GM12874 (cell line): ENCODE data around the gene STK4.

Experiments
- TF ChIP-seq, protein P1 (sequence below): IDR thresholded peaks from 2 replicates; pipeline ENCODE4 v1.5.1; 2011; ENCODE audit warnings: low read depth, mild to moderate bottlenecking, control low read depth, low read length, moderate library complexity; ENCODE audit not compliant: insufficient read depth

Gene STK4

DNA sequence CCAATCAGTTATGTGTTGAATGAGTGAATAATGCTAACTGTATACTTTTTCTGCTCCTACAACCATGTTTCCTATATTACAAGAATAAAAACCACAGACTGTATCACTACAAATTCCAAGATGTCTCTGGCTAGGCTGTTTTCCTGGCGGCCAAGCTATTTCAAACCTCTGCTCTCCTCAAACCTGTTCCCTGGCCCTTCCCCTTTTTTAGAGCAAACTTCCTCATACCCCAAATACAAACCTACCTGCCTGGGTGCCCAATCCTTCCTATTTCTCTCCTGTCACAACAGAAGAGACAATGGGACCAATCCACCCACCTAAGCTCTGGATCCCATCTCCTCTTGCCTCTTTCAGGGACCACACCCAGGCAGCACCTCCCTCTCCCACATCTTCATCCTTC, 13.6 kb upstream of the STK4 start:
- TF ChIP-seq, protein P1, sequence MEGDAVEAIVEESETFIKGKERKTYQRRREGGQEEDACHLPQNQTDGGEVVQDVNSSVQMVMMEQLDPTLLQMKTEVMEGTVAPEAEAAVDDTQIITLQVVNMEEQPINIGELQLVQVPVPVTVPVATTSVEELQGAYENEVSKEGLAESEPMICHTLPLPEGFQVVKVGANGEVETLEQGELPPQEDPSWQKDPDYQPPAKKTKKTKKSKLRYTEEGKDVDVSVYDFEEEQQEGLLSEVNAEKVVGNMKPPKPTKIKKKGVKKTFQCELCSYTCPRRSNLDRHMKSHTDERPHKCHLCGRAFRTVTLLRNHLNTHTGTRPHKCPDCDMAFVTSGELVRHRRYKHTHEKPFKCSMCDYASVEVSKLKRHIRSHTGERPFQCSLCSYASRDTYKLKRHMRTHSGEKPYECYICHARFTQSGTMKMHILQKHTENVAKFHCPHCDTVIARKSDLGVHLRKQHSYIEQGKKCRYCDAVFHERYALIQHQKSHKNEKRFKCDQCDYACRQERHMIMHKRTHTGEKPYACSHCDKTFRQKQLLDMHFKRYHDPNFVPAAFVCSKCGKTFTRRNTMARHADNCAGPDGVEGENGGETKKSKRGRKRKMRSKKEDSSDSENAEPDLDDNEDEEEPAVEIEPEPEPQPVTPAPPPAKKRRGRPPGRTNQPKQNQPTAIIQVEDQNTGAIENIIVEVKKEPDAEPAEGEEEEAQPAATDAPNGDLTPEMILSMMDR = no peak

GRCh38 chr20:44954211-44954610, 12.1 kb upstream of the STK4 start:
- TF ChIP-seq, protein P1 = no peak

DNA sequence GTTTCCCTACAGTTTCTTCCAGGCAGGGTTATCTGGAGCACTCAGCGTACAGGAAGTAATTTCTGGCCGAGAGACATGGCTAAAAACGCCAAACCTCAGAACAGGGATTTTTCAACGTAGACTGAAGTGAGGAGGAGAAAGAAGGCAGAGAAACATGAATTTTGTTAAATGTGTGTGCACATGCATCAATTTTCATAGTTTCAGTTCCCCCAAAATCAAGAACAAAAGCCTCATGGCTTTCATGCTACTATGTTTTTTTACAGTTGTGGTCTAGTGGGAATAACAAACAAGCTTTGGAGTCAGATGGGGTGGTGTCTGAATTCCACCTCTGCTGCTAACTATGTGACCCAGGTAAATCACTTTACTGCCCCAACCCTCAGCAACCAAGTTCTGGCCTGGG, 11.0 kb upstream of the STK4 start:
- TF ChIP-seq, protein P1 = no peak

- TF ChIP-seq, protein P1 = no peak
These were observed 9.9 kb upstream of the STK4 start for GRCh38 chr20:44956410-44956809.

DNA sequence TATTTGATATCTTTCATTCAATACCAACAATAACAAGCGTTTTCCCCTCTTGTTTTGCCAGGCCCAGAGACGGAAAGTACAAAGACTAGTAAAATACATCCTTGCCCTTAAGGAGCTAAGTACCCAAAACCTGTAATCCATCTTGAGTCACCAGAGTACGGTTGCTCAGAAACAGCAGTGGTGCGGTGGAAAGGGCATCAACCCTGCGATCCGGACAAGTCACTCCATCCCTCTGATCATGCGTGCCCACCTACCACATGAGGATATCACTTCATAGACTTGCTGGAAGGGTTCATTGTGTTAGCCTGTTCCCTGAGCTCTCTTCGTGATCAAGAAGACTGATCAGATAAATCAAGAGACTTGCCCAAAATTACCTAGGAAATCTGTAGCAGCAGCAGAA, 8.0 kb upstream of the STK4 start:
- TF ChIP-seq, protein P1 = no peak

DNA sequence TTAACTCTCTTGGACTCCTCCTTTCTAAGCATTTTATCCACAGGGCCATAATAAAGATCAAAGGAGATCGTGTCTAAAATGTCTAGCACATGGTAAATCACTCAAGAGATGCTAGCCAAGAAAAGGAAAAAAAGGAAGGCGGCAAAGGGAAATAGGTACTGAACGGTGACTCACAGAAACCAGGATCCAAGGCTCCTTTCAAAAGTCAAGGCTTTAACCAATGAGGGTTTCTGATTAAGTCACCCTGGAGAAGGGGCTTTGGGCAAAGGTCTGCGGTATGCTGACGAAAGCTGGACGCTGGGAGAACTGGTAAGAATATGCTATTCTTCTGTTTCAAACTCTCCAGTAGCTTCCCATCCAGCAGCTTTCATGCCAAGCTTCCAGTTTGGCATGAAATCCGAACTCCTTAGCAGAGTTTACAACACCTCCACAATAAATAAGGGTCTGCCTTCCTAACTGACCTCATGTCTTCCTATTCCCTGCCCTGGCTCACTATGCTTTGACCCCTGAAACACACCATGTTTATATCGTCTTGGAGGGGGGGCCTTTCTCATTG, 7.2 kb upstream of the STK4 start:
- TF ChIP-seq, protein P1 = no peak

DNA sequence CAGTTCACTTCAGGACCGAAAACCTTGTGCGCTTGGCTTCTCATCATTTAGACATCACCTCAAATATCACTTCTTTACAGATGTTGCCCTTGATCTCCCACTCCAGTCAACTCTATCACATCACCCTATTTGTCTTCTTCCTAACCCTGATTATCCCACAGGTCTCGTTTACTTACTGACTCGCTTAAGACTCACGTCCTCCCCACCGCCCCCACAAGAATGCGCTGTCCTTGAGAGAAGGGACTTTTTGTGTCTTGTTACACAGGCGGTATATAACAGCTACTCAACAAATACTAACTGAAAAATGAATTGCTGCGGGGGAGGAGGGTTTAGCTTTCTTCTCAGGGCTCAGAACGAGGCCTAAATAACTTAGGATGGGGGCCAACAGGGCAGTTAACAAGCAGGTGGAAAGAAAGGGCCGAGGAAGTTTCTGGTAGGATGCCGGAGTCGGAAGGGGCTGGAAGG, 6.6 kb upstream of the STK4 start:
- TF ChIP-seq, protein P1 = no peak
